WTC11 (cell line): ENCODE results near the gene LTBP1. TPM values are rescaled to one million over a fixed set of nuclear protein-coding genes. Genes with fewer than 3 reads are reported as not detected.

Source experiments
- ATAC-seq: fragments of 200-7000 bp; cut with Tn5 transposase; 2 replicates; pipeline ENCODE4 v1.10.0; 2021; ENCODE audit warnings: mild to moderate bottlenecking, moderate library complexity
- CTCF ChIA-PET: fragments of 300-600 bp; sonication (Branson Sonifier 250); formaldehyde crosslinking; loops from one replicate; lab custom pipeline; 2021; ENCODE audit warnings: antibody characterized with exemption; lab: Charles Lee
- POLR2A ChIA-PET: fragments of 350-600 bp; sonication (Branson Sonifier 250); formaldehyde crosslinking; loops from one replicate; lab custom pipeline; 2021; ENCODE audit warnings: antibody characterized with exemption; lab: Charles Lee
- DNase-seq: peaks from one replicate; pipeline ENCODE4 v3.0.0; 2021; ENCODE audit warnings: low spot score
- H3K27ac Mint-ChIP-seq: 2 replicates; pipeline ENCODE4 v1.8.0; 2021; ENCODE audit warnings: mixed read lengths
- H3K27me3 Mint-ChIP-seq: 2 replicates; pipeline ENCODE4 v1.8.0; 2021; ENCODE audit warnings: low read depth, mild to moderate bottlenecking, moderate library complexity, mixed read lengths
- H3K36me3 Mint-ChIP-seq: 2 replicates; pipeline ENCODE4 v1.8.0; 2021; ENCODE audit warnings: mixed read lengths
- H3K4me1 Mint-ChIP-seq: 2 replicates; pipeline ENCODE4 v1.8.0; 2022; ENCODE audit warnings: mixed read lengths
- H3K4me3 Mint-ChIP-seq: 2 replicates; pipeline ENCODE4 v1.8.0; 2021; ENCODE audit warnings: mild to moderate bottlenecking, moderate library complexity, mixed read lengths
- H3K9me3 Mint-ChIP-seq: 2 replicates; pipeline ENCODE4 v1.8.0; 2021; ENCODE audit warnings: mixed read lengths
- CREM ChIP-seq: sonication (generic); formaldehyde crosslinking; IDR thresholded peaks from 2 replicates; pipeline ENCODE4 v1.8.1; 2022; ENCODE audit warnings: mild to moderate bottlenecking, missing genetic modification reagents, moderate library complexity
- CTCF ChIP-seq: fragments of 200-600 bp; IDR thresholded peaks from 2 replicates; pipeline ENCODE4 v1.8.0; 2022; ENCODE audit warnings: antibody characterized with exemption
- E2F1 ChIP-seq: sonication (generic); formaldehyde crosslinking; IDR thresholded peaks from 2 replicates; pipeline ENCODE4 v1.8.0; 2022; ENCODE audit warnings: mild to moderate bottlenecking, missing genetic modification reagents
- GTF2I ChIP-seq: fragments of 250-450 bp; sonication (Bioruptor Pico); conservative IDR thresholded peaks from 2 replicates; pipeline ENCODE4 v1.4.0; 2021; ENCODE audit warnings: mild to moderate bottlenecking
- HMGXB4 ChIP-seq: sonication (generic); formaldehyde crosslinking; IDR thresholded peaks from 2 replicates; pipeline ENCODE4 v1.8.1; 2023; ENCODE audit warnings: mild to moderate bottlenecking, moderate library complexity, missing genetic modification reagents
- JAZF1 ChIP-seq: fragments of 250-450 bp; sonication (Bioruptor Pico); IDR thresholded peaks from 2 replicates; pipeline ENCODE4 v1.9.0; 2021; ENCODE audit warnings: moderate library complexity, mild to moderate bottlenecking, inconsistent platforms
- MXD4 ChIP-seq: fragments of 250-450 bp; sonication (Bioruptor Pico); IDR thresholded peaks from 2 replicates; pipeline ENCODE4 v1.8.0; 2021; ENCODE audit warnings: mild to moderate bottlenecking, moderate library complexity, borderline replicate concordance
- PREB ChIP-seq: sonication (generic); formaldehyde crosslinking; IDR thresholded peaks from 2 replicates; pipeline ENCODE4 v1.8.1; 2022; ENCODE audit warnings: mild to moderate bottlenecking, missing genetic modification reagents, moderate library complexity, borderline replicate concordance
- RELA ChIP-seq: sonication (generic); formaldehyde crosslinking; IDR thresholded peaks from 2 replicates; pipeline ENCODE4 v1.8.1; 2022; ENCODE audit warnings: missing genetic modification reagents, mild to moderate bottlenecking, borderline replicate concordance
- SOX15 ChIP-seq: fragments of 250-450 bp; sonication (Bioruptor Pico); IDR thresholded peaks from 2 replicates; pipeline ENCODE4 v1.9.0; 2021; ENCODE audit warnings: mild to moderate bottlenecking
- ZBTB43 ChIP-seq: sonication (generic); formaldehyde crosslinking; IDR thresholded peaks from 2 replicates; pipeline ENCODE4 v1.8.1; 2023; ENCODE audit warnings: mild to moderate bottlenecking, missing genetic modification reagents
- ZNF138 ChIP-seq: sonication (generic); formaldehyde crosslinking; conservative IDR thresholded peaks from 2 replicates; pipeline ENCODE4 v1.8.1; 2022; ENCODE audit warnings: mild to moderate bottlenecking, moderate library complexity, missing genetic modification reagents
- ZNF263 ChIP-seq: sonication (generic); formaldehyde crosslinking; IDR thresholded peaks from 2 replicates; pipeline ENCODE4 v1.8.1; 2022; ENCODE audit warnings: low read depth, mild to moderate bottlenecking, moderate library complexity, missing genetic modification reagents
- ZNF317 ChIP-seq: sonication (generic); formaldehyde crosslinking; IDR thresholded peaks from 2 replicates; pipeline ENCODE4 v1.8.1; 2023; ENCODE audit warnings: low read depth, mild to moderate bottlenecking, moderate library complexity, missing genetic modification reagents, borderline replicate concordance
- total RNA-seq: library from RNA; stranded (reverse); gene quantifications from 3 replicates; pipeline ENCODE4 v1.2.3, GENCODE V29; 2021
- TF ChIP-seq, protein P1 (sequence below): sonication (generic); formaldehyde crosslinking; IDR thresholded peaks from 2 replicates; pipeline ENCODE4 v1.8.0; 2022; ENCODE audit warnings: missing genetic modification reagents
- TF ChIP-seq, protein P2 (sequence below): fragments of 250-450 bp; sonication (Bioruptor Pico); IDR thresholded peaks from 2 replicates; pipeline ENCODE4 v1.9.0; 2021; ENCODE audit warnings: moderate library complexity, mild to moderate bottlenecking, inconsistent platforms, borderline replicate concordance
- TF ChIP-seq, protein P3 (sequence below): sonication (generic); formaldehyde crosslinking; IDR thresholded peaks from 2 replicates; pipeline ENCODE4 v1.8.0; 2022; ENCODE audit warnings: mild to moderate bottlenecking, missing genetic modification reagents

The LTBP1 gene
- total RNA-seq, 1 experiment from 2014 or later = 33.6 TPM

GRCh38 chr2:33264766-33265165, 318.0 kb downstream of the LTBP1 start:
- CTCF ChIA-PET = no interaction called here
- Mint-ChIP-seq H3K27ac (no peak overlapping the region), H3K4me3 (no peak overlapping the region), H3K27me3 (no peaks in the 10 kb centered on the region), H3K4me1 (no peaks in the 10 kb centered on the region), H3K9me3 (0 out of 2 replicates have a peak, but pooled peaks cover 2% of the 10 kb centered on the region), H3K36me3 (no peaks in the 10 kb centered on the region; the same call in 1 of the 2 replicates)
- TF ChIP-seq JAZF1 (CRISPR knock-in tag) = no peak
- TF ChIP-seq ZBTB43 = no peak
- TF ChIP-seq PREB = no peak
- TF ChIP-seq CTCF = no peak
- TF ChIP-seq GTF2I (CRISPR knock-in tag) = no peak
- no peak for TF ChIP-seq RELA (CRISPR knock-in tag)
- ATAC-seq = no peak
- DNase-seq = no peak
- POLR2A ChIA-PET = no interaction called here

DNA sequence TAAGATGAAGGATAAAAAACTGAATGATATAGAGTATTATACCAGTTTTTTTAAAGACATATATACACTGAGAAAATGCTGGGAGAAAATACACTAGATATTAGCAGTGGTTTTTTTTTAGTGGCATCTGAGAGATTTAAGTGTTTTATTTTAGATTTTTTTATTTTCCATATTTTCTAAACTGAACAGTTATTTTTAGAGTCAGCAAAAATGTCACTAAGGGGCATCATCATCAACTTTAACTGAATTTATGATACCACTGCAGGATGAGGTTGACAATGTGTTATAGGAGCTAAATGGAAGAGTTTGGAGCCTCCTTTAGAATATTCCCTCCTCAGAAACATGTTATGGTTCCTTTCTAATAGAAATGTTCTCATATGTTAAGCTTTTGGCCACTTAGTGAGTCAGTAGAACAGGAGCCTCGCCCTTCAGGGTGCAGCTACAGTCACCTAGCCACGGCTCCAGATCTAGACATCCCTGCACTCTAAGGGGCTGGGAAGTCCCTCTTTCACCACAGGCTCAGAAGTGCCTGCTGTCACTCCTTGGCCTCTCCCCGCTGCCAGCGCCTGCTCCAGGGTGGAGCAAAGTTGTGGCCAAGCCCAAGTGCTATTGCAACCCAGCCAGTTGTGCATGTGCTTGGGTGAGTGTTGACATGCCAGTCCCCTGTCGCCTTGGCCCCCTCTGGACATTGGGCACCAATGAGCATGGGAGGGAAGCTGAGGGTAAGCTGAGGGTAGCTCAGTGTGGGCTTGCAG, 319.0 kb downstream of the LTBP1 start:
- ATAC-seq (no peak), DNase-seq (no peak)
- H3K27ac Mint-ChIP-seq = no peak overlapping the region
- no peaks in the 10 kb centered on the region for H3K4me1 Mint-ChIP-seq
- H3K27me3 Mint-ChIP-seq = no peaks in the 10 kb centered on the region
- no peaks in the 10 kb centered on the region; the same call in 1 of the 2 replicates for H3K36me3 Mint-ChIP-seq
- H3K4me3 Mint-ChIP-seq = no peak overlapping the region
- H3K9me3 Mint-ChIP-seq = 0 out of 2 replicates have a peak, but pooled peaks cover 2% of the 10 kb centered on the region
- CTCF ChIA-PET = no interaction called here
- no peak for TF ChIP-seq HMGXB4 (CRISPR knock-in tag)
- no peak for TF ChIP-seq ZNF263 (CRISPR knock-in tag)
- TF ChIP-seq, all 79 proteins: peak for 0
- POLR2A ChIA-PET = no interaction called here

DNA sequence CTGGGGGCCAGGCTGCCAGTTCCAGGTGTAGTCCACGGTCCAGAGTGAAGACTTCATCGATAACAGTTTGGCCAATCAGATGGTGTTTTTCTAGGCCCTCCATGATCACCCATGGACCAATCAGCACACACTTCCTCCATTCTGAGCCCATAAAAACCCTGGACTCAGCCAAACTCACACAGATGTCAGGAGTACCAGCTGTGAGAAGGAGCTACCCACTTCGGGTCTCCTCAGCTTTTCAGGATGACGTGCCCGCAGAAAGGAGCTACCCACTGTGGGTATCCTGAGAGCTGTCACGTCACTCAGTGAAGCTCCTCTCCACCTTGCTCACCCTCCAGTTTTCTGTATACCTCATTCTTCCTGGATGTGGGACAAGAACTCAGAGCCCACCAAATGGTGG, 319.7 kb downstream of the LTBP1 start:
- 0 out of 2 replicates have a peak, but pooled peaks cover 2% of the 10 kb centered on the region for H3K9me3 Mint-ChIP-seq
- H3K4me1 Mint-ChIP-seq = no peaks in the 10 kb centered on the region
- no peak overlapping the region for H3K27ac Mint-ChIP-seq
- CTCF ChIA-PET = interaction anchor here (1.1 kb wide), 1 partner anchor 114 kb away, joined by 3 read pairs; no protein-coding TSS in a partner anchor
- TF ChIP-seq, protein P1, sequence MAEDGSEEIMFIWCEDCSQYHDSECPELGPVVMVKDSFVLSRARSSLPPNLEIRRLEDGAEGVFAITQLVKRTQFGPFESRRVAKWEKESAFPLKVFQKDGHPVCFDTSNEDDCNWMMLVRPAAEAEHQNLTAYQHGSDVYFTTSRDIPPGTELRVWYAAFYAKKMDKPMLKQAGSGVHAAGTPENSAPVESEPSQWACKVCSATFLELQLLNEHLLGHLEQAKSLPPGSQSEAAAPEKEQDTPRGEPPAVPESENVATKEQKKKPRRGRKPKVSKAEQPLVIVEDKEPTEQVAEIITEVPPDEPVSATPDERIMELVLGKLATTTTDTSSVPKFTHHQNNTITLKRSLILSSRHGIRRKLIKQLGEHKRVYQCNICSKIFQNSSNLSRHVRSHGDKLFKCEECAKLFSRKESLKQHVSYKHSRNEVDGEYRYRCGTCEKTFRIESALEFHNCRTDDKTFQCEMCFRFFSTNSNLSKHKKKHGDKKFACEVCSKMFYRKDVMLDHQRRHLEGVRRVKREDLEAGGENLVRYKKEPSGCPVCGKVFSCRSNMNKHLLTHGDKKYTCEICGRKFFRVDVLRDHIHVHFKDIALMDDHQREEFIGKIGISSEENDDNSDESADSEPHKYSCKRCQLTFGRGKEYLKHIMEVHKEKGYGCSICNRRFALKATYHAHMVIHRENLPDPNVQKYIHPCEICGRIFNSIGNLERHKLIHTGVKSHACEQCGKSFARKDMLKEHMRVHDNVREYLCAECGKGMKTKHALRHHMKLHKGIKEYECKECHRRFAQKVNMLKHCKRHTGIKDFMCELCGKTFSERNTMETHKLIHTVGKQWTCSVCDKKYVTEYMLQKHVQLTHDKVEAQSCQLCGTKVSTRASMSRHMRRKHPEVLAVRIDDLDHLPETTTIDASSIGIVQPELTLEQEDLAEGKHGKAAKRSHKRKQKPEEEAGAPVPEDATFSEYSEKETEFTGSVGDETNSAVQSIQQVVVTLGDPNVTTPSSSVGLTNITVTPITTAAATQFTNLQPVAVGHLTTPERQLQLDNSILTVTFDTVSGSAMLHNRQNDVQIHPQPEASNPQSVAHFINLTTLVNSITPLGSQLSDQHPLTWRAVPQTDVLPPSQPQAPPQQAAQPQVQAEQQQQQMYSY (CRISPR knock-in tag) = no peak
- TF ChIP-seq ZNF317 (no peak), ZNF138 (CRISPR knock-in tag) (no peak), MXD4 (CRISPR knock-in tag) (no peak), E2F1 (no peak), CREM (CRISPR knock-in tag) (no peak), SOX15 (CRISPR knock-in tag) (no peak)
- TF ChIP-seq, protein P2, sequence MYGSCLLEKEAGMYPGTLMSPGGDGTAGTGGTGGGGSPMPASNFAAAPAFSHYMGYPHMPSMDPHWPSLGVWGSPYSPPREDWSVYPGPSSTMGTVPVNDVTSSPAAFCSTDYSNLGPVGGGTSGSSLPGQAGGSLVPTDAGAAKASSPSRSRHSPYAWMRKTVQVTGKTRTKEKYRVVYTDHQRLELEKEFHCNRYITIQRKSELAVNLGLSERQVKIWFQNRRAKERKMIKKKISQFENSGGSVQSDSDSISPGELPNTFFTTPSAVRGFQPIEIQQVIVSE (CRISPR knock-in tag) = no peak
- TF ChIP-seq, protein P3, sequence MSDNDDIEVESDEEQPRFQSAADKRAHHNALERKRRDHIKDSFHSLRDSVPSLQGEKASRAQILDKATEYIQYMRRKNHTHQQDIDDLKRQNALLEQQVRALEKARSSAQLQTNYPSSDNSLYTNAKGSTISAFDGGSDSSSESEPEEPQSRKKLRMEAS (CRISPR knock-in tag) = no peak
- TF ChIP-seq, all 79 proteins: peak for 0
- H3K36me3 Mint-ChIP-seq = no peaks in the 10 kb centered on the region; the same call in 1 of the 2 replicates
- no peak overlapping the region for H3K4me3 Mint-ChIP-seq
- ATAC-seq (no peak), DNase-seq (no peak)
- no peaks in the 10 kb centered on the region for H3K27me3 Mint-ChIP-seq
- POLR2A ChIA-PET = no interaction called here
